ENCODE data around the gene RBPMS2.

GRCh38 chr15:64763874-64764273, 11.5 kb downstream of the RBPMS2 start:
- TF ChIP-seq CTCF (IDR thresholded peaks at IDR 0.05) = no peak
- no peak for TF ChIP-seq POLR2A (IDR thresholded peaks at IDR 0.05)
